Sigmoid colon (tissue), 7 donors: ENCODE results near the gene DNAH6. TPM values are rescaled to one million over a fixed set of nuclear protein-coding genes. Genes with fewer than 3 reads are reported as not detected.

Experiments used
- DNase-seq: peaks from one replicate; pipeline ENCODE4 v3.0.0-alpha.2; 2019
- H3K27ac ChIP-seq, 4 donors: fragments of 200-600 bp; sonication (generic); one replicate each; pipeline ENCODE4 v1.5.1; 2016 to 2019; ENCODE audit warnings: mild to moderate bottlenecking in 1 of 4
- H3K27me3 ChIP-seq, 3 donors: fragments of 200-600 bp; sonication (generic); one replicate each; pipeline ENCODE4 v1.5.1; 2019; ENCODE audit warnings: mild to moderate bottlenecking in 1 of 3
- H3K36me3 ChIP-seq, 4 donors: fragments of 200-600 bp; sonication (generic); one replicate each; pipeline ENCODE4 v1.5.1; 2016 to 2019
- H3K4me1 ChIP-seq, 4 donors: fragments of 200-600 bp; sonication (generic); one replicate each; pipeline ENCODE4 v1.5.1; 2017 to 2019
- H3K4me3 ChIP-seq, 4 donors: fragments of 200-600 bp; sonication (generic); one replicate each; pipeline ENCODE4 v1.5.1; 2017 to 2019; ENCODE audit warnings: mild to moderate bottlenecking in 2 of 4, moderate library complexity in 1 of 4
- H3K9me3 ChIP-seq, 4 donors: fragments of 200-600 bp in 3 of 4; sonication (generic) in 3 of 4; one replicate each; pipeline versions ENCODE4 v1.5.1 to v1.6.1; 2013 to 2019
- CTCF ChIP-seq, 4 experiments: fragments of 450-650 bp in 3 of 4; fragments of 200-600 bp in 1 of 4; IDR thresholded peaks; one replicate each; pipeline ENCODE4 v1.5.1; 2016 to 2019; ENCODE audit warnings: antibody characterized with exemption in 4 of 4, mild to moderate bottlenecking in 3 of 4, moderate library complexity in 2 of 4
- EP300 ChIP-seq, 4 donors: sonication (generic); formaldehyde crosslinking; IDR thresholded peaks; one replicate each; pipeline ENCODE4 v1.6.1; 2017; ENCODE audit warnings: antibody characterized with exemption in 4 of 4
- POLR2A ChIP-seq, 2 donors: fragments of 450-650 bp; IDR thresholded peaks; one replicate each; pipeline ENCODE4 v1.6.1; 2016; ENCODE audit warnings: antibody characterized with exemption in 2 of 2, mild to moderate bottlenecking in 2 of 2, moderate library complexity in 2 of 2
- POLR2AphosphoS5 ChIP-seq, 4 donors: sonication (generic); formaldehyde crosslinking; IDR thresholded peaks; one replicate each; pipeline ENCODE4 v1.6.1; 2017; ENCODE audit warnings: antibody characterized with exemption in 4 of 4
- WGBS, 2 donors: extraction: QIAGEN DNeasy Blood & Tissue Kit; methylation state at CpG; one replicate each; pipeline ENCODE4 v1.1.7; 2013; 5-methylcytosine and 5-hydroxymethylcytosine counted together
- intact Hi-C: fragments of 100-400 bp; cut with DNase I; formaldehyde crosslinking; loops from one replicate; pipeline ENCODE4 v1.15.1; 2023
- polyA plus RNA-seq, 3 donors: library from polyadenylated mRNA; stranded (reverse); fragments of 200-250 nt; gene quantifications; one replicate each; pipeline ENCODE4 v1.2.3, GENCODE V29; 2013
- total RNA-seq, 4 donors: library from RNA; depleted of rRNA; stranded (reverse); fragments of >200 nt; gene quantifications; one replicate each; pipeline ENCODE4 v1.1.0, GENCODE V29; 2016
- donor health status: healthy with polysubstance abuse.
- donor health status: Bipolar disorder and iron deficiency.
- donor health status: healthy.

Gene DNAH6
- total and polyA plus RNA-seq, 7 donors: 0.20 to 0.55 (median 0.36) TPM; not detected in 2

- Histone ChIP-seq H3K9me3 (no peaks in the 10 kb centered on the region), H3K36me3 (no peaks in the 10 kb centered on the region), H3K4me1 (no peaks in the 10 kb centered on the region), H3K27ac (no peak overlapping the region), H3K4me3 (no peak overlapping the region), H3K27me3 (no peaks in the 10 kb centered on the region)
- TF ChIP-seq POLR2A (IDR thresholded peaks at IDR 0.05) (no peak), CTCF (IDR thresholded peaks at IDR 0.05) (no peak), POLR2AphosphoS5 (IDR thresholded peaks at IDR 0.05) (no peak), EP300 (IDR thresholded peaks at IDR 0.05) (no peak)
- intact Hi-C loops: no loop called here
- WGBS, 2 donors: 82 to 91% methylated on average over 4 of the region's 4 CpGs
- DNase-seq: no peak
These were observed 132.8 kb downstream of the DNAH6 start for GRCh38 chr2:84649058-84649457.

GRCh38 chr2:84649487-84650142 is 133.3 kb downstream of the DNAH6 start:
- no peaks in the 10 kb centered on the region for H3K9me3 ChIP-seq
- H3K4me1 ChIP-seq: no peaks in the 10 kb centered on the region
- TF ChIP-seq POLR2A (IDR thresholded peaks at IDR 0.05): no peak
- no peak for TF ChIP-seq EP300 (IDR thresholded peaks at IDR 0.05)
- TF ChIP-seq CTCF (IDR thresholded peaks at IDR 0.05): no peak
- TF ChIP-seq POLR2AphosphoS5 (IDR thresholded peaks at IDR 0.05): no peak
- intact Hi-C loops: no loop called here
- DNase-seq: no peak
- no peaks in the 10 kb centered on the region for H3K27me3 ChIP-seq
- H3K27ac ChIP-seq: no peak overlapping the region
- no peak overlapping the region for H3K4me3 ChIP-seq
- WGBS, 2 donors: 66 to 93% methylated on average over 2 of the region's 2 CpGs
- no peaks in the 10 kb centered on the region for H3K36me3 ChIP-seq

GRCh38 chr2:84652431-84652830 is 136.1 kb downstream of the DNAH6 start:
- WGBS, 2 donors: 66 to 93% methylated on average over 1 of the region's 1 CpG
- Histone ChIP-seq H3K9me3 (no peaks in the 10 kb centered on the region), H3K27me3 (no peaks in the 10 kb centered on the region), H3K4me3 (no peak overlapping the region), H3K27ac (no peak overlapping the region), H3K36me3 (no peaks in the 10 kb centered on the region), H3K4me1 (no peaks in the 10 kb centered on the region)
- TF ChIP-seq EP300 (IDR thresholded peaks at IDR 0.05): no peak
- no peak for TF ChIP-seq CTCF (IDR thresholded peaks at IDR 0.05)
- no peak for TF ChIP-seq POLR2A (IDR thresholded peaks at IDR 0.05)
- TF ChIP-seq POLR2AphosphoS5 (IDR thresholded peaks at IDR 0.05): no peak
- DNase-seq: no peak
- intact Hi-C loops: no loop called here

- Histone ChIP-seq H3K36me3 (no peaks in the 10 kb centered on the region), H3K4me1 (no peaks in the 10 kb centered on the region), H3K27ac (no peak overlapping the region), H3K4me3 (no peak overlapping the region), H3K9me3 (no peaks in the 10 kb centered on the region), H3K27me3 (no peaks in the 10 kb centered on the region)
- intact Hi-C loops: no loop called here
- TF ChIP-seq POLR2AphosphoS5 (IDR thresholded peaks at IDR 0.05): no peak
- TF ChIP-seq CTCF (IDR thresholded peaks at IDR 0.05): no peak
- TF ChIP-seq POLR2A (IDR thresholded peaks at IDR 0.05): no peak
- TF ChIP-seq EP300 (IDR thresholded peaks at IDR 0.05): no peak
- no peak for DNase-seq
- 92 to 95% methylated on average over 3 of the region's 3 CpGs for WGBS, 2 donors
These were observed 137.0 kb downstream of the DNAH6 start for GRCh38 chr2:84653302-84653701.

GRCh38 chr2:84654414-84654813 is 138.1 kb downstream of the DNAH6 start:
- Histone ChIP-seq H3K4me3 (no peak overlapping the region), H3K9me3 (no peaks in the 10 kb centered on the region), H3K27me3 (no peaks in the 10 kb centered on the region), H3K36me3 (no peaks in the 10 kb centered on the region), H3K27ac (no peak overlapping the region), H3K4me1 (no peaks in the 10 kb centered on the region)
- TF ChIP-seq CTCF (IDR thresholded peaks at IDR 0.05): no peak
- TF ChIP-seq POLR2A (IDR thresholded peaks at IDR 0.05): no peak
- TF ChIP-seq POLR2AphosphoS5 (IDR thresholded peaks at IDR 0.05): no peak
- no peak for TF ChIP-seq EP300 (IDR thresholded peaks at IDR 0.05)
- 73 to 87% methylated on average over 3 of the region's 3 CpGs for WGBS, 2 donors
- intact Hi-C loops: no loop called here
- no peak for DNase-seq
